Neural cell (in vitro differentiated cells): Measurements from ENCODE around the gene RPL22.

Source experiments
- EP300 ChIP-seq: fragments of 450-650 bp; conservative IDR thresholded peaks from 2 replicates; pipeline ENCODE4 v1.6.1; 2014; ENCODE audit warnings: antibody characterized with exemption, mild to moderate bottlenecking, moderate library complexity; ENCODE audit not compliant: poor library complexity, severe bottlenecking
- EZH2 ChIP-seq: fragments of 200-600, 300-800 bp; shearing (Covaris generic), sonication (generic); IDR thresholded peaks from 2 replicates; pipeline ENCODE4 v1.6.1; 2014; ENCODE audit warnings: antibody characterized with exemption, low read length, borderline replicate concordance, mild to moderate bottlenecking; ENCODE audit not compliant: insufficient read depth, poor library complexity, severe bottlenecking
- MXI1 ChIP-seq: fragments of 450-650 bp; conservative IDR thresholded peaks from 2 replicates; pipeline ENCODE4 v1.6.1; 2014; ENCODE audit warnings: antibody characterized with exemption, mild to moderate bottlenecking; ENCODE audit not compliant: poor library complexity, severe bottlenecking
- POLR2AphosphoS5 ChIP-seq: IDR thresholded peaks from 2 replicates; pipeline ENCODE4 v1.6.1; 2012
- REST ChIP-seq: IDR thresholded peaks from 2 replicates; pipeline ENCODE4 v1.6.1; 2012; ENCODE audit warnings: borderline replicate concordance
- SMC3 ChIP-seq: fragments of 450-650 bp; conservative IDR thresholded peaks from 2 replicates; pipeline ENCODE4 v1.6.1; 2014; ENCODE audit warnings: antibody characterized with exemption, mild to moderate bottlenecking, moderate library complexity; ENCODE audit not compliant: poor library complexity
- TAF1 ChIP-seq: IDR thresholded peaks from 2 replicates; pipeline ENCODE4 v1.6.1; 2012; ENCODE audit warnings: low read depth
- TF ChIP-seq, protein P1 (sequence below): fragments of 450-650 bp; IDR thresholded peaks from 2 replicates; pipeline ENCODE4 v1.5.1; 2014; ENCODE audit warnings: antibody characterized with exemption, mild to moderate bottlenecking, moderate library complexity; ENCODE audit not compliant: poor library complexity, severe bottlenecking

DNA sequence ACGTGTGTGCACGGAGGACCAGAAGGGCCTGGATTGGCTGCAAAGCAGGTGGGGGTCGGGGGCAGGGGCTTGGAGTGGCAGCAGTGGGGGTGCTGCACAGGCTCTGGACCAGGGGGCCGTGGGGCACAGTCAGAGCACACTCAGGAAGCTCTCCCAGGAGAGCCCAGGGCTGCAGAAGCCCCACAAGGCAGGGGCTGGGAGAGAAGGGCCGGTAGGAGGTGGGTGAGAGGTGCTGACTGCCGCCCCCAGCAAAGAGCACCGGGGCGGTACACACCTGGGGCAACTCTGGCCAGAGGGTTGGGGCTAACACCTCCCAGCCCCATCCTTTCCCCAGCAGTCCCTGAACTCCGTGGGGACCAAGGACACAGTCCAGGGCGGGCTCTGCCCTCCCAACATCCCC lies 33.2 kb downstream of the RPL22 start:
- TF ChIP-seq SMC3 (no peak), TAF1 (no peak), EZH2 (no peak), POLR2AphosphoS5 (no peak), REST (no peak), EP300 (no peak), MXI1 (no peak)
- TF ChIP-seq, protein P1, sequence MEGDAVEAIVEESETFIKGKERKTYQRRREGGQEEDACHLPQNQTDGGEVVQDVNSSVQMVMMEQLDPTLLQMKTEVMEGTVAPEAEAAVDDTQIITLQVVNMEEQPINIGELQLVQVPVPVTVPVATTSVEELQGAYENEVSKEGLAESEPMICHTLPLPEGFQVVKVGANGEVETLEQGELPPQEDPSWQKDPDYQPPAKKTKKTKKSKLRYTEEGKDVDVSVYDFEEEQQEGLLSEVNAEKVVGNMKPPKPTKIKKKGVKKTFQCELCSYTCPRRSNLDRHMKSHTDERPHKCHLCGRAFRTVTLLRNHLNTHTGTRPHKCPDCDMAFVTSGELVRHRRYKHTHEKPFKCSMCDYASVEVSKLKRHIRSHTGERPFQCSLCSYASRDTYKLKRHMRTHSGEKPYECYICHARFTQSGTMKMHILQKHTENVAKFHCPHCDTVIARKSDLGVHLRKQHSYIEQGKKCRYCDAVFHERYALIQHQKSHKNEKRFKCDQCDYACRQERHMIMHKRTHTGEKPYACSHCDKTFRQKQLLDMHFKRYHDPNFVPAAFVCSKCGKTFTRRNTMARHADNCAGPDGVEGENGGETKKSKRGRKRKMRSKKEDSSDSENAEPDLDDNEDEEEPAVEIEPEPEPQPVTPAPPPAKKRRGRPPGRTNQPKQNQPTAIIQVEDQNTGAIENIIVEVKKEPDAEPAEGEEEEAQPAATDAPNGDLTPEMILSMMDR: no peak
